Measurements from ENCODE around the gene POR. TPM values are rescaled to one million over a fixed set of nuclear protein-coding genes. Genes with fewer than 3 reads are reported as not detected.
"Not testable (repeated sequence)": the region's sequence is repeated elsewhere in the genome, so short reads cannot be mapped to it uniquely, and the experiment has no call there.

POR gene
- total RNA-seq, 1 experiment from 2014 or later: 162 TPM

- Mint-ChIP-seq H3K4me3 (ENCODE audit: unreplicated experiment) (no peak overlapping the region), H3K36me3 (ENCODE audit: insufficient read depth, unreplicated experiment) (peaks cover 6% of the 10 kb centered on the region), H3K27me3 (ENCODE audit: insufficient read depth, unreplicated experiment) (no peaks in the 10 kb centered on the region), H3K27ac (ENCODE audit: unreplicated experiment) (peak overlapping the region; percentile 62), H3K9me3 (ENCODE audit: unreplicated experiment) (no peaks in the 10 kb centered on the region), H3K4me1 (ENCODE audit: low read depth, unreplicated experiment) (peaks cover 11% of the 10 kb centered on the region)
- CTCF ChIA-PET: interaction anchor here (1.0 kb wide), 1 partner anchor 54 kb away, joined by 3 read pairs; no protein-coding TSS in a partner anchor
- no TSS peak for BruUV-seq (replicated peaks)
- POLR2A ChIA-PET: interaction anchor here (0.6 to 2.1 kb wide), 4 partner anchors 9 to 87 kb away, joined by 3 to 7 read pairs (median 4); no protein-coding TSS in a partner anchor
- no peak overlapping the region for H3K4me3 ChIP-seq (ENCODE audit: low read depth, low read length)
- no peaks in the 10 kb centered on the region for H3K9me3 ChIP-seq
- intact Hi-C loops (cut with micrococcal nuclease; ENCODE audit: unreplicated experiment): loop anchor here (1.0 to 2.0 kb wide), 2 partner anchors 28 to 84 kb away; partner anchors contain the start of gene RHBDD2
- TF ChIP-seq, protein P1, sequence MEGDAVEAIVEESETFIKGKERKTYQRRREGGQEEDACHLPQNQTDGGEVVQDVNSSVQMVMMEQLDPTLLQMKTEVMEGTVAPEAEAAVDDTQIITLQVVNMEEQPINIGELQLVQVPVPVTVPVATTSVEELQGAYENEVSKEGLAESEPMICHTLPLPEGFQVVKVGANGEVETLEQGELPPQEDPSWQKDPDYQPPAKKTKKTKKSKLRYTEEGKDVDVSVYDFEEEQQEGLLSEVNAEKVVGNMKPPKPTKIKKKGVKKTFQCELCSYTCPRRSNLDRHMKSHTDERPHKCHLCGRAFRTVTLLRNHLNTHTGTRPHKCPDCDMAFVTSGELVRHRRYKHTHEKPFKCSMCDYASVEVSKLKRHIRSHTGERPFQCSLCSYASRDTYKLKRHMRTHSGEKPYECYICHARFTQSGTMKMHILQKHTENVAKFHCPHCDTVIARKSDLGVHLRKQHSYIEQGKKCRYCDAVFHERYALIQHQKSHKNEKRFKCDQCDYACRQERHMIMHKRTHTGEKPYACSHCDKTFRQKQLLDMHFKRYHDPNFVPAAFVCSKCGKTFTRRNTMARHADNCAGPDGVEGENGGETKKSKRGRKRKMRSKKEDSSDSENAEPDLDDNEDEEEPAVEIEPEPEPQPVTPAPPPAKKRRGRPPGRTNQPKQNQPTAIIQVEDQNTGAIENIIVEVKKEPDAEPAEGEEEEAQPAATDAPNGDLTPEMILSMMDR (IDR thresholded peaks at IDR 0.05; ENCODE audit: insufficient read depth in 1 of 2, low read depth in 1 of 2, low read length in 1 of 2, severe bottlenecking in 1 of 2, unreplicated experiment in 1 of 2): no peak
- peaks cover 24% of the 10 kb centered on the region for H3K4me1 ChIP-seq
- H3K36me3 ChIP-seq (ENCODE audit: control insufficient read depth, insufficient read depth, low read length): no peaks in the 10 kb centered on the region
- H3K27me3 ChIP-seq (replicated peaks; ENCODE audit: control insufficient read depth, insufficient read depth, low read length): no peaks in the 10 kb centered on the region
- DNase-seq: peak; percentile 63 to 84
These were observed 7.8 kb upstream of the POR start for GRCh38 chr7:75906991-75907667.

DNA sequence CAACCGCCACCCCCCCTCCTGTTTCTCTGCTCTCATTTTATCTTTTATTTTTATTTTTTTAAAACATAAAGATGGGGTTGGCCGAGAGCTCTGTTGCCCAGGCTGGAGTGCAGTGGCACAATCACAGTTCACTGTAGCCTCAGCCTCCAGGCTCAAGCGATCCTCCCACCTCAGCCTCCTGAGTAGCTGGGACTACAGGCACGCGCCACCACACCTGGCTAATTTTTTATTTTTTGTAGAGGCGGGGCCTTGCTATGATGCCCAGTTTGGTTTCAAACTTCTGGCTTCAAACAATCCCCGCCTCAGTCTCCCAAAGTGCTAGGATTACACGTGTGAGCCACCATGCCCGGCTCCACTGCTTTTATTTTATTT, 7.3 kb upstream of the POR start:
- H3K4me3 ChIP-seq (ENCODE audit: low read depth, low read length); H3K9me3 Mint-ChIP-seq (ENCODE audit: unreplicated experiment); H3K27me3 ChIP-seq (replicated peaks; ENCODE audit: control insufficient read depth, insufficient read depth, low read length); H3K27me3 Mint-ChIP-seq (ENCODE audit: insufficient read depth, unreplicated experiment); DNase-seq; CTCF ChIA-PET; H3K9me3 ChIP-seq; H3K4me3 Mint-ChIP-seq (ENCODE audit: unreplicated experiment); H3K36me3 Mint-ChIP-seq (ENCODE audit: insufficient read depth, unreplicated experiment); BruUV-seq (replicated peaks); H3K36me3 ChIP-seq (ENCODE audit: control insufficient read depth, insufficient read depth, low read length): not testable (repeated sequence)
- H3K27ac Mint-ChIP-seq (ENCODE audit: unreplicated experiment): peak overlapping the region; percentile 62
- H3K4me1 ChIP-seq: peaks cover 24% of the 10 kb centered on the region
- POLR2A ChIA-PET: interaction anchor here (0.6 kb wide), 1 partner anchor 10 kb away, joined by 5 read pairs; no protein-coding TSS in a partner anchor
- intact Hi-C loops (cut with micrococcal nuclease; ENCODE audit: unreplicated experiment): loop anchor here (1.0 to 2.0 kb wide), 2 partner anchors 29 to 84 kb away; partner anchors contain the start of gene RHBDD2
- H3K4me1 Mint-ChIP-seq (ENCODE audit: low read depth, unreplicated experiment): peaks cover 11% of the 10 kb centered on the region

- Histone ChIP-seq H3K4me3 (ENCODE audit: low read depth, low read length) (no peak overlapping the region), H3K27me3 (replicated peaks; ENCODE audit: control insufficient read depth, insufficient read depth, low read length) (no peaks in the 10 kb centered on the region), H3K36me3 (ENCODE audit: control insufficient read depth, insufficient read depth, low read length) (no peaks in the 10 kb centered on the region), H3K9me3 (no peaks in the 10 kb centered on the region), H3K4me1 (peaks cover 24% of the 10 kb centered on the region)
- no peak overlapping the region for H3K27ac Mint-ChIP-seq (ENCODE audit: unreplicated experiment)
- H3K4me3 Mint-ChIP-seq (ENCODE audit: unreplicated experiment): no peak overlapping the region
- peaks cover 11% of the 10 kb centered on the region for H3K36me3 Mint-ChIP-seq (ENCODE audit: insufficient read depth, unreplicated experiment)
- no peaks in the 10 kb centered on the region for H3K27me3 Mint-ChIP-seq (ENCODE audit: insufficient read depth, unreplicated experiment)
- BruUV-seq (replicated peaks): no TSS peak
- TF ChIP-seq, protein P1 (IDR thresholded peaks at IDR 0.05; ENCODE audit: insufficient read depth in 1 of 2, low read depth in 1 of 2, low read length in 1 of 2, severe bottlenecking in 1 of 2, unreplicated experiment in 1 of 2): no peak
- H3K9me3 Mint-ChIP-seq (ENCODE audit: unreplicated experiment): no peaks in the 10 kb centered on the region
- CTCF ChIA-PET: no interaction called here
- H3K4me1 Mint-ChIP-seq (ENCODE audit: low read depth, unreplicated experiment): peaks cover 11% of the 10 kb centered on the region
- POLR2A ChIA-PET: interaction anchor here (0.7 kb wide), 1 partner anchor 28 kb away, joined by 12 read pairs; no protein-coding TSS in a partner anchor
- intact Hi-C loops (cut with micrococcal nuclease; ENCODE audit: unreplicated experiment): no loop called here
- no peak for DNase-seq
These were observed 5.3 kb upstream of the POR start for GRCh38 chr7:75909521-75910132.

- H3K9me3 ChIP-seq; BruUV-seq (replicated peaks); H3K36me3 ChIP-seq (ENCODE audit: control insufficient read depth, insufficient read depth, low read length); H3K4me1 Mint-ChIP-seq (ENCODE audit: low read depth, unreplicated experiment); H3K4me3 Mint-ChIP-seq (ENCODE audit: unreplicated experiment); H3K27me3 Mint-ChIP-seq (ENCODE audit: insufficient read depth, unreplicated experiment); H3K27me3 ChIP-seq (replicated peaks; ENCODE audit: control insufficient read depth, insufficient read depth, low read length); H3K9me3 Mint-ChIP-seq (ENCODE audit: unreplicated experiment); H3K4me3 ChIP-seq (ENCODE audit: low read depth, low read length); intact Hi-C loops (cut with micrococcal nuclease; ENCODE audit: unreplicated experiment); H3K27ac Mint-ChIP-seq (ENCODE audit: unreplicated experiment); DNase-seq: not testable (repeated sequence)
- peaks cover 15% of the 10 kb centered on the region for H3K36me3 Mint-ChIP-seq (ENCODE audit: insufficient read depth, unreplicated experiment)
- ChIA-PET POLR2A (interaction anchor here (0.6 kb wide), 1 partner anchor 15 kb away, joined by 4 read pairs; no protein-coding TSS in a partner anchor), CTCF (interaction anchor here (0.6 kb wide), 1 partner anchor 255 kb away, joined by 4 read pairs; no protein-coding TSS in a partner anchor)
- H3K4me1 ChIP-seq: peaks cover 17% of the 10 kb centered on the region
These were observed 3.8 kb upstream of the POR start for GRCh38 chr7:75911186-75911585.

All from Caco-2 (cell line).